ENCODE results near the gene ZNF511.

The ZNF511 gene

GRCh38 chr10:133274751-133275683 lies 33.7 kb upstream of the ZNF511 start:
- DNase-seq (ENCODE audit: low read depth) = no peak

GRCh38 chr10:133275684-133276092 lies 33.0 kb upstream of the ZNF511 start:
- no peak for DNase-seq (ENCODE audit: low read depth)

- no peak for DNase-seq (ENCODE audit: low read depth)
These were observed 32.6 kb upstream of the ZNF511 start for GRCh38 chr10:133276100-133276434.

GRCh38 chr10:133276435-133277201 lies 32.1 kb upstream of the ZNF511 start, which contains the start of gene ADAM8:
TSS of gene ADAM8 (minus strand) at chr10:133276868. CDS start at chr10:133276817, 51 bp downstream.
- DNase-seq (ENCODE audit: low read depth) = no peak

GRCh38 chr10:133277277-133277992 lies 31.3 kb upstream of the ZNF511 start:
- DNase-seq (ENCODE audit: low read depth) = no peak

GRCh38 chr10:133277993-133278576 lies 30.6 kb upstream of the ZNF511 start:
- no peak for DNase-seq (ENCODE audit: low read depth)

- no peak for DNase-seq (ENCODE audit: low read depth)
These were observed 30.0 kb upstream of the ZNF511 start for GRCh38 chr10:133278577-133279265.

- DNase-seq (ENCODE audit: low read depth) = no peak
These were observed 29.1 kb upstream of the ZNF511 start for GRCh38 chr10:133279326-133280226.

GRCh38 chr10:133280391-133281059 lies 28.2 kb upstream of the ZNF511 start:
- DNase-seq (ENCODE audit: low read depth) = no peak

- no peak for DNase-seq (ENCODE audit: low read depth)
These were observed 27.6 kb upstream of the ZNF511 start for GRCh38 chr10:133281084-133281483.

GRCh38 chr10:133281628-133282372 lies 26.9 kb upstream of the ZNF511 start:
- no peak for DNase-seq (ENCODE audit: low read depth)

GRCh38 chr10:133282846-133283390 lies 25.8 kb upstream of the ZNF511 start:
- DNase-seq (ENCODE audit: low read depth) = no peak

- DNase-seq (ENCODE audit: low read depth) = no peak
These were observed 24.8 kb upstream of the ZNF511 start for GRCh38 chr10:133283931-133284330.

- no peak for DNase-seq (ENCODE audit: low read depth)
These were observed 23.5 kb upstream of the ZNF511 start for GRCh38 chr10:133285217-133285616.

GRCh38 chr10:133286366-133286765 lies 22.3 kb upstream of the ZNF511 start:
- DNase-seq (ENCODE audit: low read depth) = no peak

GRCh38 chr10:133287832-133288500 lies 20.7 kb upstream of the ZNF511 start:
- DNase-seq (ENCODE audit: low read depth) = no peak

- DNase-seq (ENCODE audit: low read depth) = no peak
These were observed 19.0 kb upstream of the ZNF511 start for GRCh38 chr10:133289761-133290160.

All from HS-27A (cell line).